ENCODE data around the gene ATP6V0C. TPM values are rescaled to one million over a fixed set of nuclear protein-coding genes. Genes with fewer than 3 reads are reported as not detected.

Gene ATP6V0C
- total and polyA plus RNA-seq, 2 of the 13 experiments (the other 11 are each of a cell fraction or from before 2014, with no cell fraction given): 10.4 to 20.1 TPM

GRCh38 chr16:2531696-2532493, 18.1 kb downstream of the ATP6V0C start (continued):
- 0 out of 2 replicates have a peak, but pooled peaks have one; percentile 47 for TF ChIP-seq ZNF318 (CRISPR knock-in tag; IDR thresholded peaks at IDR 0.05)
- TF ChIP-seq ZNF652 (CRISPR knock-in tag; IDR thresholded peaks at IDR 0.05; ENCODE audit: borderline replicate concordance, low read depth): peak; percentile 95
- TF ChIP-seq AKNA (CRISPR knock-in tag; IDR thresholded peaks at IDR 0.05; ENCODE audit: borderline replicate concordance): no peak
- no peak for TF ChIP-seq ZMYM3 (CRISPR knock-in tag; IDR thresholded peaks at IDR 0.05)
- TF ChIP-seq ZNF639 (CRISPR knock-in tag; conservative IDR thresholded peaks at IDR 0.05): no peak; the same call in 1 of the 2 replicates
- TF ChIP-seq ZNF577 (CRISPR knock-in tag; IDR thresholded peaks at IDR 0.05; ENCODE audit: borderline replicate concordance, low read depth): no peak
- peak; percentile 91 for TF ChIP-seq BHLHE40 (IDR thresholded peaks at IDR 0.05; ENCODE audit: low read length)
- TF ChIP-seq RFX3 (CRISPR knock-in tag; IDR thresholded peaks at IDR 0.05): no peak
- TF ChIP-seq REST (IDR thresholded peaks at IDR 0.05; ENCODE audit: borderline replicate concordance in 1 of 2, low read depth in 1 of 2, low read length in 2 of 2): no peak
